Stimulated activated naive B cell treated with anti-CD40 and anti-IgM and Interleukin-4, amounts not matched to agents 10 μg/mL and 1 μg/mL and 100 μg/mL, for 72 hours (primary cell): ENCODE measurements around the gene JTB.
"Not testable (repeated sequence)": the region's sequence is repeated elsewhere in the genome, so short reads cannot be mapped to it uniquely, and the experiment has no call there.

ENCODE experiments used
- ATAC-seq, 2 donors: fragments of 150-1000 bp; cut with Tn5 transposase; replicated peaks; 2 replicates each; pipeline ENCODE4 v1.10.0; 2021; ENCODE audit warnings: moderate library complexity in 1 of 2
- DNase-seq: peaks from one replicate; pipeline ENCODE4 v3.0.0; 2021
- H3K27ac Mint-ChIP-seq: one replicate; pipeline ENCODE4 v1.8.0; 2022; ENCODE audit warnings: mild to moderate bottlenecking, mixed read lengths
- H3K27me3 Mint-ChIP-seq, 2 donors: one replicate each; pipeline ENCODE4 v1.8.0; 2022; ENCODE audit warnings: mixed read lengths in 2 of 2
- H3K36me3 Mint-ChIP-seq, 2 donors: one replicate each; pipeline ENCODE4 v1.8.0; 2022; ENCODE audit warnings: mixed read lengths in 2 of 2, mild to moderate bottlenecking in 1 of 2
- H3K4me1 Mint-ChIP-seq, 2 donors: one replicate each; pipeline ENCODE4 v1.8.0; 2022; ENCODE audit warnings: mixed read lengths in 2 of 2, mild to moderate bottlenecking in 1 of 2
- H3K4me3 Mint-ChIP-seq, 2 donors: one replicate each; pipeline ENCODE4 v1.8.0; 2022; ENCODE audit warnings: mild to moderate bottlenecking in 2 of 2, mixed read lengths in 2 of 2, moderate library complexity in 1 of 2
- H3K9me3 Mint-ChIP-seq, 2 donors: one replicate each; pipeline ENCODE4 v1.8.0; 2022; ENCODE audit warnings: mixed read lengths in 2 of 2, mild to moderate bottlenecking in 1 of 2

The JTB gene

GRCh38 chr1:153990468-153991150 is 13.1 kb upstream of the JTB start, which contains the start of gene RPS27:
Gene RPS27 (plus strand): TSS chr1:153990762. CDS start chr1:153990797, 35 bp downstream.
- DNase-seq, result peak; percentile 86
- Mint-ChIP-seq H3K36me3 (peaks cover 33 to 44% of the 10 kb centered on the region in 2 donors), H3K27me3 (no peaks in the 10 kb centered on the region), H3K4me1 (peaks cover 32 to 57% of the 10 kb centered on the region in 2 donors), H3K27ac (peak within 1 kb of the TSS; percentile 100), H3K4me3 (peak within 1 kb of the TSS; percentile 94 to 98), H3K9me3 (no peaks in the 10 kb centered on the region)
- ATAC-seq, result peak; percentile 83 to 90

DNA sequence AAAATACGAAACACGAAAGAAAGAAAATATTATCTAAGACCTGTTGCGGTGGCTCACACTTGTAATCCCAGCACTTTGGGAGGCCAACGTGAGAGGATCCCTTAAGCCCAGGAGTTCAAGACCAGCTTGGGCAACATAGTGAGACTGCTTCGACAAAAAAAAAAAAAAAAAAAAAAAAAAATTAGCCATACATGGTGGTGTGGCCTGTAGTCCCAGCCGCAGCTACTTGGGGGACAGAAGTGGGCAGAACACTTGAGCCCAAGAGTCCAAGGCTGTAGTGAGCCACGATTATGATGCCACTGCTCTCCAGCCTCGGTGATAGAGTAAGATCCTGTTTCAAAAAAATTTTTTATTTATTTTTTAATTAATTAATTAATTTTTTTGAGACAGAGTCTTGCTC is 10.1 kb upstream of the JTB start:
- H3K4me1 Mint-ChIP-seq, result peaks cover 41 to 63% of the 10 kb centered on the region in 2 donors
- peaks cover 24 to 30% of the 10 kb centered on the region in 2 donors for H3K36me3 Mint-ChIP-seq
- H3K9me3 Mint-ChIP-seq, result no peaks in the 10 kb centered on the region
- no peaks in the 10 kb centered on the region for H3K27me3 Mint-ChIP-seq
- no peak for DNase-seq
- no peak overlapping the region for H3K4me3 Mint-ChIP-seq
- no peak overlapping the region for H3K27ac Mint-ChIP-seq
- no peak for ATAC-seq

GRCh38 chr1:153985941-153986761 is 8.7 kb upstream of the JTB start, which contains the start of gene RAB13:
Gene RAB13 (minus strand): TSS chr1:153986339. CDS start chr1:153986236, 103 bp downstream.
- Mint-ChIP-seq H3K9me3 (no peaks in the 10 kb centered on the region), H3K4me1 (peaks cover 33 to 53% of the 10 kb centered on the region in 2 donors), H3K4me3 (peak within 1 kb of the TSS; percentile 88 to 94), H3K27ac (peak within 1 kb of the TSS; percentile 89), H3K27me3 (no peaks in the 10 kb centered on the region), H3K36me3 (peaks cover 13 to 21% of the 10 kb centered on the region in 2 donors)
- DNase-seq (no peak), ATAC-seq (peak; percentile 31)

GRCh38 chr1:153985341-153985912 is 8.0 kb upstream of the JTB start:
- DNase-seq (no peak), ATAC-seq (peak; percentile 35 to 54)
- no peaks in the 10 kb centered on the region for H3K27me3 Mint-ChIP-seq

GRCh38 chr1:153984123-153984894 is 6.8 kb upstream of the JTB start:
- H3K4me3 Mint-ChIP-seq, result peak overlapping the region; percentile 1 to 6
- peak in 1 of 2 donors; percentile 8 for ATAC-seq
- H3K9me3 Mint-ChIP-seq, result no peaks in the 10 kb centered on the region
- no peak for DNase-seq
- no peak overlapping the region for H3K27ac Mint-ChIP-seq
- H3K36me3 Mint-ChIP-seq, result peaks cover 6 to 12% of the 10 kb centered on the region in 2 donors
- H3K4me1 Mint-ChIP-seq, result peaks cover 26 to 39% of the 10 kb centered on the region in 2 donors
- H3K27me3 Mint-ChIP-seq, result no peaks in the 10 kb centered on the region

More at GRCh38 chr1:153985341-153985912, 8.0 kb upstream of the JTB start:
- no peaks in the 10 kb centered on the region for H3K9me3 Mint-ChIP-seq
- peak overlapping the region; percentile 82 for H3K27ac Mint-ChIP-seq
- peaks cover 6 to 13% of the 10 kb centered on the region in 2 donors for H3K36me3 Mint-ChIP-seq
- peak overlapping the region; percentile 88 to 94 for H3K4me3 Mint-ChIP-seq
- peaks cover 29 to 47% of the 10 kb centered on the region in 2 donors for H3K4me1 Mint-ChIP-seq

DNA sequence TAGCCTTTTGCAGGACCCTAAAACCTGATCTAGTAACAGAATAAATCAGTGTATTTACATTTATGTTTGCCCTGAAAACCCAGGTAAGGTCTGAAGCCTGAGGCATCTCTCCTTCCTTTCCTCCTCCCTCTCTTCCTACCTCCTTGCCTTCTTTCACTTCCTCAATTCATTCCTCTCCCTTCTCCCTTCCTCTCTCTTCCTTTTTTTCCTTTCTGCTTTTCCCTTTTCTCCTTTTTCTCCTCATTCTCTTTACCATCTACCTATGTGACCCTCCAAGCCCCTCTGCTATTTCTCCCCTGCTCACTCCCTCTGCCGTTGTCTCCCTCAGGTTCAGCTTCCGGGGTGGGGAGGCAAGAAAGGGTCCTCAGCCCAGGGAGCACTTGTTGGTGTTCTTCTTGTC is 4.3 kb upstream of the JTB start:
- Mint-ChIP-seq H3K4me1 (peaks cover 26 to 47% of the 10 kb centered on the region in 2 donors), H3K27ac (peak overlapping the region; percentile 20), H3K36me3 (peaks cover 9 to 20% of the 10 kb centered on the region in 2 donors)
- H3K4me3 Mint-ChIP-seq, H3K27me3 Mint-ChIP-seq, ATAC-seq, H3K9me3 Mint-ChIP-seq, DNase-seq: not testable (repeated sequence)

DNA sequence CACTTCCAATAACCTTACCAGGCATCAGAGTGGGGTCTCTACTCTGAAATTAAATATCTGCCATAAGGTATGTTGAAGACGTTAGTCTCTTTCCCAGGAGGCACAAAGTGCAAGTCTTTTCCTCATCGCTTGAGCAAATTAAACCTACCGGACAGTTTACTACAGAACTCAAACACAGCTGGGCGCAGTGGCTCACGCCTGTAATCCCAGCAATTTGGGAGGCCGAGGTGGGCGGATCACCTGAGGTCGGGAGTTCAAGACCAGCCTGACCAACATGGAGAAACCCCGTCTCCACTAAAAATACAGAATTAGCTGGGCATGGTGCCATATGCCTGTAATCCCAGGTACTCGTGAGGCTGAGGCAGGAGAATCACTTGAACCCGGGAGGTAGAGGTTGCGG is 1.6 kb upstream of the JTB start:
- ATAC-seq, H3K9me3 Mint-ChIP-seq, H3K27ac Mint-ChIP-seq: not testable (repeated sequence)

GRCh38 chr1:153978274-153978909 is 918 bp upstream of the JTB start:
- ATAC-seq (no peak), DNase-seq (no peak)
- Mint-ChIP-seq H3K4me3 (peak overlapping the region; percentile 97 to 98), H3K36me3 (peaks cover 28 to 44% of the 10 kb centered on the region in 2 donors), H3K9me3 (no peaks in the 10 kb centered on the region), H3K27me3 (no peaks in the 10 kb centered on the region), H3K27ac (peak overlapping the region; percentile 92), H3K4me1 (peaks cover 22 to 55% of the 10 kb centered on the region in 2 donors)

More for the DNA sequence above, 1.6 kb upstream of the JTB start:
- not testable (repeated sequence) for DNase-seq, H3K4me3 Mint-ChIP-seq, H3K27me3 Mint-ChIP-seq
- peaks cover 24 to 41% of the 10 kb centered on the region in 2 donors for H3K36me3 Mint-ChIP-seq
- H3K4me1 Mint-ChIP-seq, result peaks cover 21 to 48% of the 10 kb centered on the region in 2 donors

GRCh38 chr1:153976819-153977249 is 640 bp downstream of the JTB start:
- H3K9me3 Mint-ChIP-seq, result no peaks in the 10 kb centered on the region
- peaks cover 30 to 50% of the 10 kb centered on the region in 2 donors for H3K36me3 Mint-ChIP-seq
- DNase-seq (no peak), ATAC-seq (no peak)
- no peaks in the 10 kb centered on the region for H3K27me3 Mint-ChIP-seq
- H3K4me1 Mint-ChIP-seq, result peaks cover 24 to 59% of the 10 kb centered on the region in 2 donors
- H3K27ac Mint-ChIP-seq, result peak overlapping the region; percentile 98
- H3K4me3 Mint-ChIP-seq, result peak overlapping the region; percentile 97 to 98

DNA sequence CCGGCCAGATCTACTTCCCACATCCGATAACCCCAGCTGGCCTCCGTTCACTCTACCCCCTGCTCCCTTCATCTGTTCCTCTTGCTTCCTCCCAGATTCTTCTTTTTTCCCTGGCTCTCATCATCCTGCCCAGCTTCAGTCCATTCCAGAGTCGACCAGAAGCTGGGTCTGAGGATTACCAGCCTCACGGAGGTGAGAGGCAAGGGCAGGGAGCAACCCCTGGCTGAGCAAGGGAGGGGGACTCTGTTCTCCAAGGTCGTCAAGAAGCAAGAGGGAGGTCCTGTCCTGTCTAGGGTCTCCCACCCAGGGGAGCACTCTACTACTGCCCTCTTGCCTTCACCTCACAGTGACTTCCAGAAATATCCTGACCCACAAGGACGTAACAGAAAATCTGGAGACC is 3.9 kb downstream of the JTB start:
- H3K4me1 Mint-ChIP-seq, result peaks cover 29 to 61% of the 10 kb centered on the region in 2 donors
- no peak overlapping the region for H3K4me3 Mint-ChIP-seq
- peaks cover 29 to 44% of the 10 kb centered on the region in 2 donors for H3K36me3 Mint-ChIP-seq

GRCh38 chr1:153973071-153973470 is 4.4 kb downstream of the JTB start:
- H3K27me3 Mint-ChIP-seq, result no peaks in the 10 kb centered on the region
- H3K4me1 Mint-ChIP-seq, result peaks cover 30 to 61% of the 10 kb centered on the region in 2 donors
- ATAC-seq (no peak), DNase-seq (no peak)
- H3K9me3 Mint-ChIP-seq, result no peaks in the 10 kb centered on the region
- peak overlapping the region; percentile 68 for H3K27ac Mint-ChIP-seq
- H3K4me3 Mint-ChIP-seq, result no peak overlapping the region
- H3K36me3 Mint-ChIP-seq, result peaks cover 29 to 44% of the 10 kb centered on the region in 2 donors

More for the DNA sequence above, 3.9 kb downstream of the JTB start:
- DNase-seq (no peak), ATAC-seq (no peak)
- Mint-ChIP-seq H3K27me3 (no peaks in the 10 kb centered on the region), H3K27ac (peak overlapping the region; percentile 51), H3K9me3 (no peaks in the 10 kb centered on the region)

- Mint-ChIP-seq H3K36me3 (peaks cover 17 to 32% of the 10 kb centered on the region in 2 donors), H3K9me3 (no peaks in the 10 kb centered on the region), H3K4me3 (no peak overlapping the region), H3K4me1 (peaks cover 30 to 61% of the 10 kb centered on the region in 2 donors), H3K27me3 (no peaks in the 10 kb centered on the region), H3K27ac (no peak overlapping the region)
- DNase-seq (no peak), ATAC-seq (no peak)
Measured at GRCh38 chr1:153970346-153970745, 7.1 kb downstream of the JTB start.

GRCh38 chr1:153968972-153969371 is 8.5 kb downstream of the JTB start:
- Mint-ChIP-seq H3K4me1 (peaks cover 27 to 55% of the 10 kb centered on the region in 2 donors), H3K27me3 (no peaks in the 10 kb centered on the region), H3K9me3 (no peaks in the 10 kb centered on the region), H3K4me3 (peak overlapping the region; percentile 95 to 98), H3K27ac (peak overlapping the region; percentile 81), H3K36me3 (peaks cover 14 to 23% of the 10 kb centered on the region in 2 donors)
- DNase-seq, result no peak
- ATAC-seq, result no peak
